ENCODE results near the gene IGSF22.

IGSF22 gene

GRCh38 chr11:18700872-18701271 is 25.1 kb downstream of the IGSF22 start:
- no peak overlapping the region for H4K12ac ChIP-seq (ENCODE audit: low read depth, low read length)
- no peak overlapping the region for H2BK120ac ChIP-seq (ENCODE audit: insufficient read depth, low read length, poor library complexity)
- H3K4me1 ChIP-seq (ENCODE audit: control insufficient read depth in 1 of 2, insufficient read depth in 2 of 2, low read length in 2 of 2): peaks cover 0 to 7% of the 10 kb centered on the region in 2 experiments
- no peak overlapping the region for H2AK5ac ChIP-seq (ENCODE audit: low read length)
- no peak overlapping the region for H3K27ac ChIP-seq (ENCODE audit: low read depth, low read length)
- H4K8ac ChIP-seq (ENCODE audit: low read depth, low read length): no peak overlapping the region
- H3K27me3 ChIP-seq (ENCODE audit: insufficient read depth, low read length): no peaks in the 10 kb centered on the region
- H2AFZ ChIP-seq (ENCODE audit: insufficient read depth, low read length, poor library complexity): no peak overlapping the region
- no peaks in the 10 kb centered on the region for H3K79me1 ChIP-seq (ENCODE audit: low read length)
- H3K23ac ChIP-seq (ENCODE audit: low read length): no peak overlapping the region
- no peak overlapping the region for H3K4ac ChIP-seq (ENCODE audit: low read depth, low read length)
- no peak overlapping the region for H3K4me3 ChIP-seq (ENCODE audit: low read depth, low read length)
- DNase-seq: no peak
- H2BK5ac ChIP-seq (ENCODE audit: low read depth, low read length, poor library complexity): no peak overlapping the region
- no peak overlapping the region for H3K9ac ChIP-seq (ENCODE audit: low read length)
- no peak overlapping the region for H3K14ac ChIP-seq (ENCODE audit: low read length)
- no peaks in the 10 kb centered on the region for H3K79me2 ChIP-seq (ENCODE audit: control insufficient read depth, insufficient read depth, low read length, poor library complexity)
- no peaks in the 10 kb centered on the region for H3K36me3 ChIP-seq (ENCODE audit: control insufficient read depth in 1 of 2, insufficient read depth in 2 of 2, low read length in 2 of 2)
- no peak overlapping the region for H2BK12ac ChIP-seq (ENCODE audit: low read length)
- H3K18ac ChIP-seq (ENCODE audit: low read length): no peak overlapping the region
- H4K91ac ChIP-seq (ENCODE audit: low read depth, low read length): no peak overlapping the region
- no CpG with 5 or more reads among the region's 7 CpGs for WGBS (ENCODE audit: extremely low coverage, insufficient coverage, insufficient read length)
- no peaks in the 10 kb centered on the region for H3K9me3 ChIP-seq (ENCODE audit: insufficient read depth, low read depth, low read length)
- H3K4me2 ChIP-seq (ENCODE audit: low read length): no peak overlapping the region

- no peak overlapping the region for H3K27ac ChIP-seq (ENCODE audit: low read depth, low read length)
- H3K9ac ChIP-seq (ENCODE audit: low read length): no peak overlapping the region
- no peak overlapping the region for H2AK5ac ChIP-seq (ENCODE audit: low read length)
- peaks cover 0 to 7% of the 10 kb centered on the region in 2 experiments for H3K4me1 ChIP-seq (ENCODE audit: control insufficient read depth in 1 of 2, insufficient read depth in 2 of 2, low read length in 2 of 2)
- H3K36me3 ChIP-seq (ENCODE audit: control insufficient read depth in 1 of 2, insufficient read depth in 2 of 2, low read length in 2 of 2): no peaks in the 10 kb centered on the region
- DNase-seq: no peak
- no peak overlapping the region for H2BK12ac ChIP-seq (ENCODE audit: low read length)
- H3K18ac ChIP-seq (ENCODE audit: low read length): no peak overlapping the region
- no peak overlapping the region for H3K23ac ChIP-seq (ENCODE audit: low read length)
- H3K9me3 ChIP-seq (ENCODE audit: insufficient read depth, low read depth, low read length): no peaks in the 10 kb centered on the region
- H3K4me2 ChIP-seq (ENCODE audit: low read length): no peak overlapping the region
- no peak overlapping the region for H2AFZ ChIP-seq (ENCODE audit: insufficient read depth, low read length, poor library complexity)
- H3K27me3 ChIP-seq (ENCODE audit: insufficient read depth, low read length): no peaks in the 10 kb centered on the region
- H3K4ac ChIP-seq (ENCODE audit: low read depth, low read length): no peak overlapping the region
- H3K4me3 ChIP-seq (ENCODE audit: low read depth, low read length): no peak overlapping the region
- H2BK5ac ChIP-seq (ENCODE audit: low read depth, low read length, poor library complexity): no peak overlapping the region
- no peak overlapping the region for H2BK120ac ChIP-seq (ENCODE audit: insufficient read depth, low read length, poor library complexity)
- no peaks in the 10 kb centered on the region for H3K79me1 ChIP-seq (ENCODE audit: low read length)
- H3K79me2 ChIP-seq (ENCODE audit: control insufficient read depth, insufficient read depth, low read length, poor library complexity): no peaks in the 10 kb centered on the region
- WGBS (ENCODE audit: extremely low coverage, insufficient coverage, insufficient read length): no CpG with 5 or more reads among the region's 1 CpG
- H4K91ac ChIP-seq (ENCODE audit: low read depth, low read length): no peak overlapping the region
- H4K8ac ChIP-seq (ENCODE audit: low read depth, low read length): no peak overlapping the region
- H3K14ac ChIP-seq (ENCODE audit: low read length): no peak overlapping the region
- no peak overlapping the region for H4K12ac ChIP-seq (ENCODE audit: low read depth, low read length)
These were observed 25.6 kb downstream of the IGSF22 start for GRCh38 chr11:18700375-18700774.

GRCh38 chr11:18699848-18700261 is 26.1 kb downstream of the IGSF22 start:
- H3K27ac ChIP-seq (ENCODE audit: low read depth, low read length): no peak overlapping the region
- H3K4me2 ChIP-seq (ENCODE audit: low read length): no peak overlapping the region
- no peaks in the 10 kb centered on the region for H3K79me1 ChIP-seq (ENCODE audit: low read length)
- H3K9me3 ChIP-seq (ENCODE audit: insufficient read depth, low read depth, low read length): no peaks in the 10 kb centered on the region
- WGBS (ENCODE audit: extremely low coverage, insufficient coverage, insufficient read length): no CpG with 5 or more reads among the region's 3 CpGs
- no peak overlapping the region for H2BK5ac ChIP-seq (ENCODE audit: low read depth, low read length, poor library complexity)
- H3K27me3 ChIP-seq (ENCODE audit: insufficient read depth, low read length): no peaks in the 10 kb centered on the region
- H3K23ac ChIP-seq (ENCODE audit: low read length): no peak overlapping the region
- H2BK120ac ChIP-seq (ENCODE audit: insufficient read depth, low read length, poor library complexity): no peak overlapping the region
- H4K8ac ChIP-seq (ENCODE audit: low read depth, low read length): no peak overlapping the region
- H3K4me3 ChIP-seq (ENCODE audit: low read depth, low read length): no peak overlapping the region
- H2BK12ac ChIP-seq (ENCODE audit: low read length): no peak overlapping the region
- H2AFZ ChIP-seq (ENCODE audit: insufficient read depth, low read length, poor library complexity): peak overlapping the region; percentile 25
- H3K36me3 ChIP-seq (ENCODE audit: control insufficient read depth in 1 of 2, insufficient read depth in 2 of 2, low read length in 2 of 2): no peaks in the 10 kb centered on the region
- peaks cover 0 to 7% of the 10 kb centered on the region in 2 experiments for H3K4me1 ChIP-seq (ENCODE audit: control insufficient read depth in 1 of 2, insufficient read depth in 2 of 2, low read length in 2 of 2)
- H3K18ac ChIP-seq (ENCODE audit: low read length): no peak overlapping the region
- no peak overlapping the region for H3K14ac ChIP-seq (ENCODE audit: low read length)
- H2AK5ac ChIP-seq (ENCODE audit: low read length): no peak overlapping the region
- no peak overlapping the region for H4K12ac ChIP-seq (ENCODE audit: low read depth, low read length)
- H3K4ac ChIP-seq (ENCODE audit: low read depth, low read length): no peak overlapping the region
- no peak overlapping the region for H3K9ac ChIP-seq (ENCODE audit: low read length)
- no peak for DNase-seq
- H3K79me2 ChIP-seq (ENCODE audit: control insufficient read depth, insufficient read depth, low read length, poor library complexity): no peaks in the 10 kb centered on the region
- no peak overlapping the region for H4K91ac ChIP-seq (ENCODE audit: low read depth, low read length)

- Histone ChIP-seq H2AK5ac (ENCODE audit: low read length) (no peak overlapping the region), H3K36me3 (ENCODE audit: control insufficient read depth in 1 of 2, insufficient read depth in 2 of 2, low read length in 2 of 2) (no peaks in the 10 kb centered on the region), H2AFZ (ENCODE audit: insufficient read depth, low read length, poor library complexity) (peak overlapping the region; percentile 80), H2BK120ac (ENCODE audit: insufficient read depth, low read length, poor library complexity) (no peak overlapping the region), H2BK12ac (ENCODE audit: low read length) (no peak overlapping the region), H3K4me2 (ENCODE audit: low read length) (peak overlapping the region; percentile 57), H4K91ac (ENCODE audit: low read depth, low read length) (no peak overlapping the region), H3K27ac (ENCODE audit: low read depth, low read length) (no peak overlapping the region), H3K79me2 (ENCODE audit: control insufficient read depth, insufficient read depth, low read length, poor library complexity) (no peaks in the 10 kb centered on the region), H3K4ac (ENCODE audit: low read depth, low read length) (no peak overlapping the region), H4K8ac (ENCODE audit: low read depth, low read length) (no peak overlapping the region), H4K12ac (ENCODE audit: low read depth, low read length) (no peak overlapping the region), H3K27me3 (ENCODE audit: insufficient read depth, low read length) (no peaks in the 10 kb centered on the region), H3K4me1 (ENCODE audit: control insufficient read depth in 1 of 2, insufficient read depth in 2 of 2, low read length in 2 of 2) (peaks cover 0 to 7% of the 10 kb centered on the region in 2 experiments), H3K14ac (ENCODE audit: low read length) (no peak overlapping the region), H3K9ac (ENCODE audit: low read length) (no peak overlapping the region), H3K9me3 (ENCODE audit: insufficient read depth, low read depth, low read length) (no peaks in the 10 kb centered on the region), H3K79me1 (ENCODE audit: low read length) (no peaks in the 10 kb centered on the region), H3K18ac (ENCODE audit: low read length) (no peak overlapping the region), H3K4me3 (ENCODE audit: low read depth, low read length) (peak overlapping the region; percentile 88), H3K23ac (ENCODE audit: low read length) (no peak overlapping the region), H2BK5ac (ENCODE audit: low read depth, low read length, poor library complexity) (no peak overlapping the region)
- no peak for DNase-seq
- WGBS (ENCODE audit: extremely low coverage, insufficient coverage, insufficient read length): no CpG with 5 or more reads among the region's 9 CpGs
These were observed 26.8 kb downstream of the IGSF22 start for GRCh38 chr11:18699269-18699596.
